ENCODE data around the gene KLHL29.

GRCh38 chr2:23456396-23456795 lies 71.4 kb downstream of the KLHL29 start:
- TF ChIP-seq CTCF (conservative IDR thresholded peaks at IDR 0.05; ENCODE audit: low read length): no peak
- TF ChIP-seq EZH2phosphoT487 (IDR thresholded peaks at IDR 0.05; ENCODE audit: borderline replicate concordance, low read depth, low read length): no peak

Measured in OCI-LY7 (cell line).